Loucy (cell line): Measurements from ENCODE around the gene NCOA5.
A peak's percentile ranks its signal among the peaks of the same experiment; 100 is the strongest.

Experiments used
- H2AFZ ChIP-seq: fragments of 200-600 bp; sonication (generic); 2 replicates; pipeline ENCODE4 v1.6.0; 2016; ENCODE audit warnings: antibody characterized with exemption, mild to moderate bottlenecking, low read length, moderate library complexity
- H3F3A ChIP-seq: fragments of 200-600 bp; 2 replicates; pipeline ENCODE4 v1.6.0; 2016; ENCODE audit warnings: antibody characterized with exemption, low read depth, mild to moderate bottlenecking
- H3K27me3 ChIP-seq: fragments of 200-600 bp; sonication (generic); 2 replicates; pipeline ENCODE4 v1.6.1; 2014; ENCODE audit warnings: low read length, mild to moderate bottlenecking; ENCODE audit not compliant: insufficient read depth, poor library complexity, severe bottlenecking
- H3K36me3 ChIP-seq: fragments of 200-600 bp; sonication (generic); 2 replicates; pipeline ENCODE4 v1.6.1; 2016; ENCODE audit warnings: low read length; ENCODE audit not compliant: insufficient read depth
- H3K4me1 ChIP-seq: fragments of 200-600 bp; sonication (generic); 2 replicates; pipeline ENCODE4 v1.5.1; 2014; ENCODE audit warnings: low read length, mild to moderate bottlenecking; ENCODE audit not compliant: insufficient read depth, poor library complexity, severe bottlenecking
- H3K4me2 ChIP-seq: fragments of 200-600 bp; sonication (generic); 2 replicates; pipeline ENCODE4 v1.6.0; 2014; ENCODE audit warnings: antibody characterized with exemption, low read length, low read depth, mild to moderate bottlenecking; ENCODE audit not compliant: poor library complexity, severe bottlenecking
- H3K4me3 ChIP-seq: fragments of 200-600 bp; sonication (generic); 2 replicates; pipeline ENCODE4 v1.5.1; 2014; ENCODE audit warnings: low read length, mild to moderate bottlenecking, mixed read lengths; ENCODE audit not compliant: poor library complexity, severe bottlenecking
- H3K79me2 ChIP-seq: fragments of 200-600 bp; sonication (generic); 2 replicates; pipeline ENCODE4 v1.6.1; 2014; ENCODE audit warnings: low read length; ENCODE audit not compliant: insufficient read depth
- H3K9ac ChIP-seq: fragments of 200-600 bp; sonication (generic); 2 replicates; pipeline ENCODE4 v1.6.0; 2014; ENCODE audit warnings: mild to moderate bottlenecking, low read depth, low read length, moderate library complexity; ENCODE audit not compliant: poor library complexity, severe bottlenecking
- H3K9me2 ChIP-seq: fragments of 200-600 bp; sonication (generic); replicated peaks from 2 replicates; pipeline ENCODE4 v1.6.1; 2016; ENCODE audit warnings: low read depth, low read length, mixed read lengths
- H3K9me3 ChIP-seq: fragments of 200-600 bp; sonication (generic); 2 replicates; pipeline ENCODE4 v1.6.1; 2014; ENCODE audit warnings: mild to moderate bottlenecking, antibody characterized with exemption, low read length, low read depth; ENCODE audit not compliant: insufficient read depth
- H4K20me1 ChIP-seq: fragments of 200-600 bp; sonication (generic); 2 replicates; pipeline ENCODE4 v1.6.0; 2014; ENCODE audit warnings: antibody characterized with exemption, low read length, mild to moderate bottlenecking; ENCODE audit not compliant: insufficient read depth, poor library complexity, severe bottlenecking
- CTCF ChIP-seq: fragments of 200-600 bp; sonication (generic); conservative IDR thresholded peaks from 2 replicates; pipeline ENCODE4 v1.5.1; 2014; ENCODE audit warnings: mild to moderate bottlenecking, antibody characterized with exemption, low read length
- EZH2phosphoT487 ChIP-seq: fragments of 200-600 bp; IDR thresholded peaks from 2 replicates; pipeline ENCODE4 v1.6.1; 2018; ENCODE audit warnings: antibody characterized with exemption, mild to moderate bottlenecking, moderate library complexity, borderline replicate concordance

NCOA5 gene

GRCh38 chr20:46132705-46133120, 43.0 kb upstream of the NCOA5 start:
- Histone ChIP-seq H3K9ac (no peak overlapping the region), H3F3A (no peaks in the 10 kb centered on the region), H2AFZ (peak overlapping the region; percentile 19; the same call in 1 of the 2 replicates), H3K36me3 (no peaks in the 10 kb centered on the region), H3K79me2 (no peaks in the 10 kb centered on the region), H3K9me2 (no peaks in the 10 kb centered on the region), H3K9me3 (no peaks in the 10 kb centered on the region), H3K27me3 (no peaks in the 10 kb centered on the region), H3K4me1 (no peaks in the 10 kb centered on the region), H3K4me2 (no peak overlapping the region), H4K20me1 (no peaks in the 10 kb centered on the region), H3K4me3 (no peak overlapping the region)
- TF ChIP-seq CTCF (peak; percentile 86), EZH2phosphoT487 (no peak)

- Histone ChIP-seq H2AFZ (no peak overlapping the region), H3K9me2 (no peaks in the 10 kb centered on the region), H3F3A (no peaks in the 10 kb centered on the region), H3K36me3 (no peaks in the 10 kb centered on the region), H4K20me1 (no peaks in the 10 kb centered on the region), H3K4me3 (no peak overlapping the region), H3K79me2 (no peaks in the 10 kb centered on the region), H3K4me1 (no peaks in the 10 kb centered on the region), H3K4me2 (no peak overlapping the region), H3K27me3 (no peaks in the 10 kb centered on the region), H3K9ac (no peak overlapping the region), H3K9me3 (no peaks in the 10 kb centered on the region)
- TF ChIP-seq CTCF (no peak), EZH2phosphoT487 (no peak)
Measured at GRCh38 chr20:46131396-46131795, 41.6 kb upstream of the NCOA5 start.

- H2AFZ ChIP-seq, result no peak overlapping the region
- H3K9ac ChIP-seq, result no peak overlapping the region
- no peak overlapping the region for H3K4me2 ChIP-seq
- H3K27me3 ChIP-seq, result no peaks in the 10 kb centered on the region
- no peaks in the 10 kb centered on the region for H3K79me2 ChIP-seq
- H4K20me1 ChIP-seq, result no peaks in the 10 kb centered on the region
- H3K9me2 ChIP-seq, result no peaks in the 10 kb centered on the region
- no peaks in the 10 kb centered on the region for H3F3A ChIP-seq
- no peaks in the 10 kb centered on the region for H3K4me1 ChIP-seq
- no peak for TF ChIP-seq EZH2phosphoT487
- no peak for TF ChIP-seq CTCF
- H3K36me3 ChIP-seq, result no peaks in the 10 kb centered on the region
- no peaks in the 10 kb centered on the region for H3K9me3 ChIP-seq
- H3K4me3 ChIP-seq, result no peak overlapping the region
Measured at GRCh38 chr20:46130534-46130933, 40.8 kb upstream of the NCOA5 start.
